ENCODE data around the gene TRPM2.

Gene TRPM2

GRCh38 chr21:44353191-44353970 lies at the start of gene TRPM2:
TRPM2 (plus strand) TSS chr21:44353621; CDS start chr21:44353701, 80 bp downstream.
- DNase-seq: peak; percentile 29

GRCh38 chr21:44304011-44304616 lies 49.3 kb upstream of the TRPM2 start:
- no peak for DNase-seq

GRCh38 chr21:44304877-44305293 lies 48.5 kb upstream of the TRPM2 start:
- peak; percentile 57 for DNase-seq

GRCh38 chr21:44305691-44306090 lies 47.7 kb upstream of the TRPM2 start:
- no peak for DNase-seq

- no peak for DNase-seq
Measured at GRCh38 chr21:44306936-44307704, 46.3 kb upstream of the TRPM2 start.

- no peak for DNase-seq
Measured at GRCh38 chr21:44310628-44311507, 42.6 kb upstream of the TRPM2 start.

- DNase-seq: no peak
Measured at GRCh38 chr21:44312089-44312488, 41.3 kb upstream of the TRPM2 start.

GRCh38 chr21:44312716-44313115 lies 40.7 kb upstream of the TRPM2 start:
- no peak for DNase-seq

- no peak for DNase-seq
Measured at GRCh38 chr21:44313451-44313850, 40.0 kb upstream of the TRPM2 start.

GRCh38 chr21:44314128-44314527 lies 39.3 kb upstream of the TRPM2 start:
- DNase-seq: no peak

GRCh38 chr21:44314561-44314960 lies 38.9 kb upstream of the TRPM2 start:
- DNase-seq: no peak

GRCh38 chr21:44315691-44316203 lies 37.7 kb upstream of the TRPM2 start:
- DNase-seq: no peak

GRCh38 chr21:44316277-44316900 lies 37.0 kb upstream of the TRPM2 start:
- DNase-seq: no peak

- no peak for DNase-seq
Measured at GRCh38 chr21:44317241-44317782, 36.1 kb upstream of the TRPM2 start.

- DNase-seq: no peak
Measured at GRCh38 chr21:44317871-44318270, 35.5 kb upstream of the TRPM2 start.

- DNase-seq: no peak
Measured at GRCh38 chr21:44318489-44319285, 34.7 kb upstream of the TRPM2 start.

- DNase-seq: no peak
Measured at GRCh38 chr21:44319407-44320065, 33.9 kb upstream of the TRPM2 start.

GRCh38 chr21:44320847-44321246 lies 32.6 kb upstream of the TRPM2 start:
- no peak for DNase-seq

GRCh38 chr21:44321846-44322450 lies 31.5 kb upstream of the TRPM2 start:
- no peak for DNase-seq
